SIG-M5 treated with dmso at 0.1 percent for 504 hours (cell line): ENCODE results near the gene KRR1.
A peak's percentile ranks its signal among the peaks of the same experiment; 100 is the strongest.

Source experiments
- DNase-seq: peaks from one replicate; lab custom pipeline; 2025; ENCODE audit not compliant: unreplicated experiment; lab: John Stamatoyannopoulos, UW

The KRR1 gene

GRCh38 chr12:75511116-75512048 is at the start of gene KRR1:
TSS of gene KRR1 (minus strand) at chr12:75511609. CDS start at chr12:75511597, 12 bp downstream.
- peak; percentile 98 for DNase-seq

GRCh38 chr12:75560167-75560566 is 48.8 kb upstream of the KRR1 start:
- DNase-seq = peak; percentile 3

DNA sequence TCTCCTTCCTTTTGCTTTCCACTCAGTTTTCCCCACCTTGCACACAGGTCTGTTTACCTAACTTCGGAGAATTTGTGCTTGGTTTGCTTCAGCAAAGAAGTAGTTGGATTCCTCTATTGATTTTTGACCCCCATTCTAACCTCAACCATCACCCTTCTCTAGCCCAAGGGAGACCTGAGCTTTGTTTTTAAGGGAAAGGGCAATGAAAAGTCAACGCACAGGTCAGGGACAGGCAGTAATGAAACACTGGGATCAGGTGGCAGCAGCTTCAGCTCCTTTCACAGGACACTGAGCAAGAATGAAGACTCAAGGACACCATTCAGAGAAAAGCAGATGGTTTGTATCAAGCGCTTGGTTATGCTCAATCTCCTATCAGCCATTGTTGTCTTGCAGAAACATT is 46.9 kb upstream of the KRR1 start:
- no peak for DNase-seq

DNA sequence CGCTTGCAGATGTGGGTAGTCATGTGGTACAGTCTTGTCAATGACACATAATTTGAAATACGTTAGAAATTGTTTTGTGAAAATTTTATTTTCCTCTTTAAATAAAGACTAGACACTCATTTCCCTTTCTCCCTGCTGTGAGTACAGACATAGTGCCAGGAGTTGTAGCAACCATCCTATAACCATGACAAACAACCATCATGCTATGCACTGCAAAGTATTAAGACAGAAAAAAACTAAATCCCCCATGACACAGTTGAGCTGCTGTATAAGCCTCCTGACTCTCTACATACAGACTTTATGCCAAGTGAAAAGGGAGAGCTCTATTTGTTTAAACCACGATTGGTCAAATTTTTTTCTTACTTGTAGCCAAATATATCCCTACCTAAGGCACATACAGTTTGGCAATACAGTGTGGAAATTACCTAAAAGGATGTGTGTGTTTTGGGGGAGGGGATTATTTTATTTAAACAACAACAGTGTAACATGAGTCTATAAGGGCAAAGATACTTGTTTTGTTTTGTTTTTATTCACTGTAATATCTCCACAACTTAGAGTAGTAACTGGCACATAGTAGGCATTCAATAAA is 45.0 kb upstream of the KRR1 start:
- no peak for DNase-seq

DNA sequence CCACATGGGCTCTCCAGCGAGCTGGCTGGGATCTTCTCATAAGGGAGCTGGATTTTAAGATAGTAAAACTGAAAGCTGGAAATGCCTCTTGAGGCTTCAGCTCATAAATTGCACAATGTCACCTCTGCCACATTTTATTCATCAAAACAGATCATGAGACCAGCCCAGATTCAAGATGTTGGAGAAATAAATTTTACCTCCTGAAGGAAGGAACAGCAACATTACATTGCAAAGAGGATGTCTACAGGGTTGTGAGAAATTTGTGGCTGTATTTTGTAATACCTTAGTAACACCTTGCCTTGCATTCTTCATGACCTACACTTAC is 43.1 kb upstream of the KRR1 start:
- DNase-seq = no peak

GRCh38 chr12:75553836-75554555 is 42.6 kb upstream of the KRR1 start:
- DNase-seq = no peak

GRCh38 chr12:75553398-75553797 is 42.0 kb upstream of the KRR1 start:
- peak; percentile 38 for DNase-seq

GRCh38 chr12:75551477-75551876 is 40.1 kb upstream of the KRR1 start:
- no peak for DNase-seq

- DNase-seq = no peak
Observed at GRCh38 chr12:75550401-75551240, 39.2 kb upstream of the KRR1 start.

- no peak for DNase-seq
Observed at GRCh38 chr12:75549989-75550388, 38.6 kb upstream of the KRR1 start.

GRCh38 chr12:75548879-75549278 is 37.5 kb upstream of the KRR1 start:
- DNase-seq = no peak

GRCh38 chr12:75545636-75546035 is 34.2 kb upstream of the KRR1 start:
- no peak for DNase-seq

GRCh38 chr12:75543529-75543928 is 32.1 kb upstream of the KRR1 start:
- DNase-seq = no peak

DNA sequence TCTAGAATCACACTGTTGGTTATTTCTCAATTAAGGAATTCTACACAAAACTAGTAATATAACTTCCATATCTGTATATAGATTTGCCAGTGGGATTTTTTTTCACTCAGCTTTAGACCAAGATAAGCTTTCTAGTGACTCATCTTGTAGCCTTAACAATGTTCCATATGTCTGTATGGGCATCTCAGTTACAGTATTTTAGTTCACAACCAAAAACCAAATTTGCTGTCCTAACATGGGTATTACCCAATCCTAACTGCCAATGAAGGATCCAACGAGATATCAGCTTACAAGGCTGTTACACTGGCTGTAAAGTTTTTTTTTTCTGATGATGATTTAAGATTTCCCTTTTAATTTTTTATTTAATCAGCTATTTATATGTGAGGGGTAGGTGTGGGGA is 31.5 kb upstream of the KRR1 start:
- DNase-seq = no peak

DNA sequence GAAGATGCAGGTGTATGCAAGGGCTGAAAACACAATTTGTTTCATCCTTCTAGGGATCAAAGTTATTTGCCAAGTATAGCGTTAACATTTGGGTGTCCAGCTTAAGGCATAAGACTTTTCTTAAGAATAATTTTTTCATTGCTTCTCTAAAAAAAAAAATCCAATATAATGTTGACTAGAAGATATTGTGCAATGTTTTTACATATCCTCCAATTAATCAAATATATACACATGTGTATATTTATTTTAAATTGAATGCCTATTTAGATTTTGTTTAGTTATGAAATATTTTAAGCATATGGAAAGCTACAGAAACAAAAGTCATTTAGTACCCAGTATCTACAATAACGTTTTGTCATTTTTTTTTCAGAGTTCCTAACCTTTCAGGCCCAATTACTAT is 28.5 kb upstream of the KRR1 start:
- no peak for DNase-seq

DNA sequence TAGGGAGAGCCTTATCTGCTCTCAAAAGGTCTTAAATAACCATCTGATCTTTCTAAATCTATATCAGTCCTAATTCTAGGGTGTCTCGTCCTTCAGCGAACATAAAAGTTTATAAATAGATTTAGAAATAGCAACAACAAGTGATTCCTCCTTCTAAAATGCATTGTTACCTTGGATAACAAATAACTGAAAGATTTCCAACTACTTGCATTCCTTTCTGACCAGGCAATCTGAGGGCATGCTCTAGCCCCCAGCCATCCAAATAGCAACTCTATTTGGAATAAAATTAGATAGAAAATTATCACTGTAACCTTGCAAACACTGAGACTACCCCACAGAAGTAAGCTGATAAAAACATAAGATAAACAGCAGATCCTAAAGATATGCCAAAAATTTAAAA is 21.8 kb upstream of the KRR1 start:
- no peak for DNase-seq

DNA sequence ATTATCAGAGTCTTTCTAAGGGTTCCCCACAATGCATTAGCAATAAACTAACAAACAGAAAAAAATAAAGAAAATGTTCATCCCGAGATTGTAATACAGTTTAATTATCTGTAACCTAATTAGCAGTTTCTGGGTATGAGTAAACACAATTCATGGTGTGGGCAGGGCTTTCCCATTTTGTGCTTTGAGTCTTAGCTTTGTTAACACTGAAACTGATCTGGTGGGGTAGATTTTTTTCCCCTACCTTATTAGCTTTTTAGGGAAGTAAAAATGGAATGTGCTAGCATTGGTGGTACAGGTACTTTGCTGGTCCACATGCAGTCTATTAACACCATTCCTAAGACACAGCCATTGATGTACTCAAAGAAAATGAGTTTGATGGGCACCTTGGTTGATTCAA is 18.4 kb upstream of the KRR1 start:
- DNase-seq = no peak

- no peak for DNase-seq
Observed at GRCh38 chr12:75529316-75529715, 17.9 kb upstream of the KRR1 start.

DNA sequence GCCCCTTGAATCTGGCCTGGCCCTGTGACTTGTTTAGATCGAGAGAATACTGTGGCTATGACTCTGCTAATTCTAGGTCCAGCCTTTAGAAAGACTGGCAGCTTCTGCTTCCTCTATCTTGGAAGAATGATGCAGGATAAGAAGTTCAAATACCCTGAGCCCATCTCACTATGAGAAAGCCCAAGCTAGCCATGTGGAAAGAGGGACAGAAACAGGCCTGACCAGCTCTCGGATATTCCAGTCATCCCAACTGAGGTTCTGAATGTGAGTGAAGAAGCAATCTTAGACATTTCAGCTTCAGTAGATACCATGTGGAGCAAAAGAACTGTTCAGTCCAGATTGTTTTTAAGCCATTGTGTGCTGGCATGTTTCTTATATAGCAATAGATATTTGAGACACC is 17.3 kb upstream of the KRR1 start:
- no peak for DNase-seq

GRCh38 chr12:75528272-75528671 is 16.9 kb upstream of the KRR1 start:
- DNase-seq = no peak
